CD4-positive, alpha-beta T cell (primary cell): ENCODE data around the gene CERS4. TPM values are rescaled to one million over a fixed set of nuclear protein-coding genes. Genes with fewer than 3 reads are reported as not detected.

Experiments
- ATAC-seq: fragments of 200-7000 bp; cut with Tn5 transposase; one replicate; pipeline ENCODE4 v1.10.0; 2022; ENCODE audit warnings: mild to moderate bottlenecking; ENCODE audit not compliant: poor library complexity
- CTCF ChIA-PET: fragments of 350-600 bp; sonication (Branson Sonifier 250); formaldehyde crosslinking; loops from one replicate; lab custom pipeline; 2021; ENCODE audit warnings: antibody characterized with exemption, inconsistent platforms; lab: Charles Lee
- POLR2A ChIA-PET: fragments of 350-600 bp; sonication (Branson Sonifier 250); formaldehyde crosslinking; loops from one replicate; lab custom pipeline; 2021; ENCODE audit warnings: antibody characterized with exemption, inconsistent platforms; lab: Charles Lee
- DNase-seq, 14 experiments: peaks; one replicate each; pipeline ENCODE4 v3.0.0-alpha.2; 2013 to 2020; ENCODE audit warnings: mixed read lengths in 2 of 14
- H3K27ac ChIP-seq, 2 donors: one replicate each; pipeline versions ENCODE4 v1.5.1 to v1.7.0; 2013; ENCODE audit warnings: low read length in 2 of 2, low read depth in 1 of 2, mild to moderate bottlenecking in 1 of 2
- H3K27me3 ChIP-seq, 2 experiments: 1 replicate in 1 of 2; 2 replicates in 1 of 2; pipeline versions ENCODE4 v1.6.1 to v1.7.0; 2013; ENCODE audit warnings: low read length in 2 of 2, control low read depth in 1 of 2, mild to moderate bottlenecking in 1 of 2, moderate library complexity in 1 of 2; ENCODE audit not compliant: insufficient read depth in 2 of 2, control insufficient read depth in 1 of 2
- H3K36me3 ChIP-seq: one replicate; pipeline ENCODE4 v1.6.1; 2013; ENCODE audit warnings: low read length, control low read depth; ENCODE audit not compliant: insufficient read depth
- H3K4me1 ChIP-seq: one replicate; pipeline ENCODE4 v1.6.1; 2013; ENCODE audit warnings: low read length, control low read depth; ENCODE audit not compliant: insufficient read depth
- H3K4me3 ChIP-seq: one replicate; pipeline ENCODE4 v1.5.1; 2013; ENCODE audit warnings: mild to moderate bottlenecking, low read length, moderate library complexity
- H3K9me3 ChIP-seq, 2 experiments: 1 replicate in 1 of 2; 2 replicates in 1 of 2; pipeline versions ENCODE4 v1.6.1 to v1.7.0; 2013; ENCODE audit warnings: low read length in 2 of 2, mild to moderate bottlenecking in 2 of 2, control low read depth in 1 of 2, moderate library complexity in 1 of 2; ENCODE audit not compliant: control insufficient read depth in 1 of 2, insufficient read depth in 1 of 2
- H3K27ac Mint-ChIP-seq: one replicate; pipeline ENCODE4 v1.8.0; 2020; ENCODE audit warnings: mixed read lengths
- H3K27me3 Mint-ChIP-seq: one replicate; pipeline ENCODE4 v1.8.0; 2021; ENCODE audit warnings: mixed read lengths
- H3K36me3 Mint-ChIP-seq: one replicate; pipeline ENCODE4 v1.8.0; 2021; ENCODE audit warnings: low read depth, mixed read lengths
- H3K4me1 Mint-ChIP-seq: one replicate; pipeline ENCODE4 v1.8.0; 2021; ENCODE audit warnings: low read depth, mixed read lengths
- H3K4me3 Mint-ChIP-seq: one replicate; pipeline ENCODE4 v1.8.0; 2020; ENCODE audit warnings: mild to moderate bottlenecking, mixed read lengths
- H3K9me3 Mint-ChIP-seq: one replicate; pipeline ENCODE4 v1.8.0; 2020; ENCODE audit warnings: mixed read lengths
- CTCF ChIP-seq: fragments of 200-600 bp; IDR thresholded peaks from one replicate; pipeline ENCODE4 v1.8.0; 2022; ENCODE audit warnings: antibody characterized with exemption, mild to moderate bottlenecking
- intact Hi-C, 2 experiments: fragments of 100-400 bp; cut with DNase I in 1 of 2; cut with micrococcal nuclease in 1 of 2; formaldehyde crosslinking; loops; one replicate each; pipeline versions ENCODE4 v1.15.1 to v1.9.0; 2023 to 2025; cut with DNase I, micrococcal nuclease
- total RNA-seq, 174 experiments: library from RNA in 2 of 174; stranded (reverse) in 2 of 174; gene quantifications; one replicate each; pipeline ENCODE4 v1.2.3 and lab custom pipeline; 2021 to 2026

Gene CERS4
- total RNA-seq, 2 experiments from 2014 or later: 8.7 to 12.3 TPM

GRCh38 chr19:8259142-8259921 is 50.2 kb downstream of the CERS4 start:
- POLR2A ChIA-PET: no interaction called here
- Histone ChIP-seq H3K27ac (no peak overlapping the region), H3K4me1 (peaks cover 9% of the 10 kb centered on the region), H3K9me3 (no peaks in the 10 kb centered on the region), H3K4me3 (no peak overlapping the region), H3K36me3 (peaks cover 35% of the 10 kb centered on the region), H3K27me3 (no peaks in the 10 kb centered on the region)
- Mint-ChIP-seq H3K27ac (no peak overlapping the region), H3K4me3 (no peak overlapping the region), H3K36me3 (peaks cover 28% of the 10 kb centered on the region), H3K4me1 (no peaks in the 10 kb centered on the region), H3K27me3 (no peaks in the 10 kb centered on the region), H3K9me3 (no peaks in the 10 kb centered on the region)
- intact Hi-C loops: loop anchor here in 1 of 2 experiments (10.0 kb wide), 1 partner anchor 285 kb away; no protein-coding TSS in a partner anchor
- CTCF ChIA-PET: interaction anchor here (0.5 kb wide), 1 partner anchor 66 kb away, joined by 4 read pairs; no protein-coding TSS in a partner anchor
- TF ChIP-seq CTCF: no peak
- ATAC-seq (no peak), DNase-seq (no peak)

- Histone ChIP-seq H3K4me3 (no peak overlapping the region), H3K9me3 (no peaks in the 10 kb centered on the region), H3K36me3 (peaks cover 33% of the 10 kb centered on the region), H3K27ac (no peak overlapping the region), H3K27me3 (no peaks in the 10 kb centered on the region), H3K4me1 (peaks cover 9% of the 10 kb centered on the region)
- Mint-ChIP-seq H3K4me1 (no peaks in the 10 kb centered on the region), H3K27me3 (no peaks in the 10 kb centered on the region), H3K9me3 (no peaks in the 10 kb centered on the region), H3K4me3 (no peak overlapping the region), H3K27ac (no peak overlapping the region), H3K36me3 (peaks cover 28% of the 10 kb centered on the region)
- intact Hi-C loops: loop anchor here in 1 of 2 experiments (10.0 kb wide), 1 partner anchor 285 kb away; no protein-coding TSS in a partner anchor
- no peak for DNase-seq
- no peak for ATAC-seq
- ChIA-PET POLR2A (interaction anchor here (1.5 kb wide), 1 partner anchor 316 kb away, joined by 4 read pairs; the partner anchor contains the start of gene TIMM44), CTCF (interaction anchor here (0.5 kb wide), 1 partner anchor 67 kb away, joined by 4 read pairs; no protein-coding TSS in a partner anchor)
- no peak for TF ChIP-seq CTCF
Observed at GRCh38 chr19:8259922-8260247, 50.7 kb downstream of the CERS4 start.

GRCh38 chr19:8261347-8261746 is 52.2 kb downstream of the CERS4 start:
- no peak for DNase-seq
- no peak overlapping the region for H3K4me3 ChIP-seq
- ChIA-PET CTCF (no interaction called here), POLR2A (interaction anchor here (1.5 kb wide), 1 partner anchor 318 kb away, joined by 4 read pairs; the partner anchor contains the start of gene TIMM44)
- no peak for TF ChIP-seq CTCF
- intact Hi-C loops: no loop called here
- H3K36me3 ChIP-seq: peaks cover 21% of the 10 kb centered on the region
- H3K4me1 Mint-ChIP-seq: no peaks in the 10 kb centered on the region
- ATAC-seq: no peak
- H3K9me3 ChIP-seq: no peaks in the 10 kb centered on the region
- H3K27me3 ChIP-seq: no peaks in the 10 kb centered on the region
- H3K36me3 Mint-ChIP-seq: peaks cover 22% of the 10 kb centered on the region
- no peaks in the 10 kb centered on the region for H3K9me3 Mint-ChIP-seq
- no peaks in the 10 kb centered on the region for H3K27me3 Mint-ChIP-seq
- H3K27ac Mint-ChIP-seq: no peak overlapping the region
- no peak overlapping the region for H3K4me3 Mint-ChIP-seq
- H3K4me1 ChIP-seq: peaks cover 9% of the 10 kb centered on the region
- H3K27ac ChIP-seq: no peak overlapping the region
